ENCODE results near the gene P2RY1. TPM values are rescaled to one million over a fixed set of nuclear protein-coding genes. Genes with fewer than 3 reads are reported as not detected.

P2RY1 gene
- 10 to 100 TPM; 18.8 to 40.1 (median 37.8) TPM for total RNA-seq
- long read RNA-seq, donor 1, full-length matches to known transcripts: 29 of 29 reads
- long read RNA-seq, donor 1, partial matches to known transcripts: 0 of 29 reads
- long read RNA-seq, donor 1, other reads (novel, unspliced or antisense): 0 of 29 reads
- long read RNA-seq, donor 2, full-length matches to known transcripts: 10 of 10 reads
- long read RNA-seq, donor 2, partial matches to known transcripts: 0 of 10 reads
- long read RNA-seq, donor 2, other reads (novel, unspliced or antisense): 0 of 10 reads

- peak within 1 kb of the TSS; percentile 71 for H3K4me3 ChIP-seq
- H3K9me3 ChIP-seq: no peaks in the 10 kb centered on the region
- no peak for TF ChIP-seq CTCF (IDR thresholded peaks at IDR 0.05)
- DNase-seq: peak; percentile 81 to 91 (median 86)
- peaks cover 7% of the 10 kb centered on the region for H3K4me1 ChIP-seq (ENCODE audit: low read depth)
- intact Hi-C loops (cut with DNase I, micrococcal nuclease): no loop called here
- H3K36me3 ChIP-seq (ENCODE audit: low read depth): no peaks in the 10 kb centered on the region
- ATAC-seq: peak; percentile 88
Measured at GRCh38 chr3:152834776-152835600, at the start of gene P2RY1. P2RY1 (plus strand) TSS chr3:152835131; CDS start chr3:152835783, 652 bp downstream.

- peaks cover 6% of the 10 kb centered on the region for H3K9me3 ChIP-seq
- intact Hi-C loops (cut with DNase I, micrococcal nuclease): no loop called here
- TF ChIP-seq CTCF (IDR thresholded peaks at IDR 0.05): no peak
- DNase-seq: no peak
- ATAC-seq: no peak
- no peaks in the 10 kb centered on the region for H3K4me1 ChIP-seq (ENCODE audit: low read depth)
- no peaks in the 10 kb centered on the region for H3K36me3 ChIP-seq (ENCODE audit: low read depth)
- H3K4me3 ChIP-seq: no peak overlapping the region
Measured at GRCh38 chr3:152786977-152787681, 47.8 kb upstream of the P2RY1 start.

- no peak overlapping the region for H3K4me3 ChIP-seq
- no peak for DNase-seq
- H3K9me3 ChIP-seq: peaks cover 6% of the 10 kb centered on the region
- TF ChIP-seq CTCF (IDR thresholded peaks at IDR 0.05): no peak
- H3K36me3 ChIP-seq (ENCODE audit: low read depth): no peaks in the 10 kb centered on the region
- no peak for ATAC-seq
- no peaks in the 10 kb centered on the region for H3K4me1 ChIP-seq (ENCODE audit: low read depth)
- intact Hi-C loops (cut with DNase I, micrococcal nuclease): no loop called here
Measured at GRCh38 chr3:152790651-152791387, 44.1 kb upstream of the P2RY1 start.

GRCh38 chr3:152793969-152794368 lies 41.0 kb upstream of the P2RY1 start:
- no peaks in the 10 kb centered on the region for H3K4me1 ChIP-seq (ENCODE audit: low read depth)
- H3K4me3 ChIP-seq: no peak overlapping the region
- ATAC-seq (no peak), DNase-seq (no peak)
- no peaks in the 10 kb centered on the region for H3K36me3 ChIP-seq (ENCODE audit: low read depth)
- no peak for TF ChIP-seq CTCF (IDR thresholded peaks at IDR 0.05)
- intact Hi-C loops (cut with DNase I, micrococcal nuclease): no loop called here
- no peaks in the 10 kb centered on the region for H3K9me3 ChIP-seq

- intact Hi-C loops (cut with DNase I, micrococcal nuclease): no loop called here
- Histone ChIP-seq H3K4me1 (ENCODE audit: low read depth) (no peaks in the 10 kb centered on the region), H3K9me3 (no peaks in the 10 kb centered on the region), H3K36me3 (ENCODE audit: low read depth) (no peaks in the 10 kb centered on the region), H3K4me3 (no peak overlapping the region)
- no peak for TF ChIP-seq CTCF (IDR thresholded peaks at IDR 0.05)
- ATAC-seq: no peak
- no peak for DNase-seq
Measured at GRCh38 chr3:152797751-152798432, 37.0 kb upstream of the P2RY1 start.

All from mucosa of descending colon (tissue), 3 donors.